ENCODE results near the gene FSCN2. TPM values are rescaled to one million over a fixed set of nuclear protein-coding genes. Genes with fewer than 3 reads are reported as not detected.

The FSCN2 gene
- total and polyA plus RNA-seq, 11 donors, result 0.22 to 0.72 (median 0.38) TPM; not detected in 3

- peak in 2 of 4 donors; percentile 2 to 3 for ATAC-seq
- H3K4me1 ChIP-seq, result peaks cover 8 to 62% (median 46%) of the 10 kb centered on the region in 12 donors
- H3K27ac ChIP-seq, result peak overlapping the region in 6 of 12 donors; percentile 35 to 100 (median 78)
- H3K36me3 ChIP-seq, result no peaks in the 10 kb centered on the region
- no peaks in the 10 kb centered on the region for H3K9me3 ChIP-seq
- H3K27me3 ChIP-seq, result peaks cover 0 to 15% (median 6%) of the 10 kb centered on the region in 9 donors
- 5 to 15% (median 11%) methylated on average over 33 to 61 of the region's 61 CpGs for WGBS, 4 donors
- intact Hi-C loops (cut with DNase I), result loop anchor here in 6 of 10 donors (5.0 to 10.0 kb wide), 5 partner anchors 33 to 345 kb away; partner anchors contain the start of genes FAAP100 (in 4 of the 6), BAHCC1 (in 1 of the 6) and P4HB (in 1 of the 6)
- DNase-seq, result peak in 3 of 5 donors; percentile 30 to 75 (median 54)
- H3K4me3 ChIP-seq, result peak overlapping the region; percentile 29 to 64 (median 52)
- TF ChIP-seq POLR2A (IDR thresholded peaks at IDR 0.05) (no peak), CTCF (IDR thresholded peaks at IDR 0.05) (peak in 9 of 12 donors; percentile 27 to 48 (median 36))
Observed at GRCh38 chr17:81519284-81520020, 8.7 kb upstream of the FSCN2 start.

GRCh38 chr17:81520021-81520901 lies 7.9 kb upstream of the FSCN2 start:
- H3K9me3 ChIP-seq, result no peaks in the 10 kb centered on the region
- peaks cover 0 to 22% (median 6%) of the 10 kb centered on the region in 9 donors for H3K27me3 ChIP-seq
- DNase-seq (peak in 2 of 5 donors; percentile 23 to 25), ATAC-seq (no peak)
- intact Hi-C loops (cut with DNase I), result loop anchor here in 1 of 10 donors (5.0 kb wide), 1 partner anchor 82 kb away; no protein-coding TSS in a partner anchor
- TF ChIP-seq POLR2A (IDR thresholded peaks at IDR 0.05) (no peak), CTCF (IDR thresholded peaks at IDR 0.05) (no peak)
- H3K27ac ChIP-seq, result no peak overlapping the region
- 70 to 85% (median 78%) methylated on average over 9 to 14 of the region's 14 CpGs for WGBS, 4 donors
- H3K4me1 ChIP-seq, result peaks cover 8 to 61% (median 46%) of the 10 kb centered on the region in 12 donors
- H3K36me3 ChIP-seq, result no peaks in the 10 kb centered on the region
- H3K4me3 ChIP-seq, result no peak overlapping the region

- no peak overlapping the region for H3K4me3 ChIP-seq
- WGBS, 4 donors, result 69 to 76% (median 73%) methylated on average over 23 to 26 of the region's 26 CpGs
- H3K9me3 ChIP-seq, result no peaks in the 10 kb centered on the region
- ATAC-seq (no peak), DNase-seq (peak in 2 of 5 donors; percentile 22 to 42)
- H3K36me3 ChIP-seq, result no peaks in the 10 kb centered on the region
- peaks cover 4 to 44% (median 13%) of the 10 kb centered on the region in 9 donors for H3K27me3 ChIP-seq
- no peak for TF ChIP-seq CTCF (IDR thresholded peaks at IDR 0.05)
- TF ChIP-seq POLR2A (IDR thresholded peaks at IDR 0.05), result no peak
- no peak overlapping the region for H3K27ac ChIP-seq
- intact Hi-C loops (cut with DNase I), result loop anchor here in 2 of 10 donors (2.0 to 5.0 kb wide), 2 partner anchors 28 to 80 kb away; no protein-coding TSS in a partner anchor
- H3K4me1 ChIP-seq, result peaks cover 2 to 39% (median 22%) of the 10 kb centered on the region in 12 donors
Observed at GRCh38 chr17:81522491-81523401, 5.4 kb upstream of the FSCN2 start.
